H9 (cell line): ENCODE data around the gene CCDC158. TPM values are rescaled to one million over a fixed set of nuclear protein-coding genes. Genes with fewer than 3 reads are reported as not detected.

ENCODE experiments used
- DNase-seq: peaks from one replicate; pipeline ENCODE4 v3.0.0-alpha.2; 2017
- H2AFZ ChIP-seq: one replicate; pipeline ENCODE4 v1.6.1; 2013; ENCODE audit warnings: mild to moderate bottlenecking, low read length, control low read depth, moderate library complexity
- H2AK5ac ChIP-seq: 2 replicates; pipeline ENCODE4 v1.6.1; 2013; ENCODE audit warnings: low read length, control low read depth, mixed read lengths; ENCODE audit not compliant: insufficient read length
- H2BK120ac ChIP-seq: one replicate; pipeline ENCODE4 v1.6.1; 2013; ENCODE audit warnings: low read depth, mild to moderate bottlenecking, low read length, control low read depth, inconsistent platforms; ENCODE audit not compliant: poor library complexity, severe bottlenecking
- H2BK12ac ChIP-seq: 2 replicates; pipeline ENCODE4 v1.6.1; 2013; ENCODE audit warnings: low read length, control low read depth, mixed read lengths, low read depth; ENCODE audit not compliant: insufficient read length
- H2BK15ac ChIP-seq: 2 replicates; pipeline ENCODE4 v1.6.1; 2013; ENCODE audit warnings: low read depth, low read length, control low read depth
- H2BK20ac ChIP-seq: one replicate; pipeline ENCODE4 v1.6.1; 2013; ENCODE audit warnings: low read depth, mild to moderate bottlenecking, low read length, control low read depth, inconsistent platforms; ENCODE audit not compliant: poor library complexity, severe bottlenecking
- H2BK5ac ChIP-seq: 2 replicates; pipeline ENCODE4 v1.6.1; 2013; ENCODE audit warnings: low read length, control low read depth, mixed read lengths; ENCODE audit not compliant: insufficient read length
- H3K14ac ChIP-seq: 2 replicates; pipeline ENCODE4 v1.6.1; 2013; ENCODE audit warnings: low read length, control low read depth; ENCODE audit not compliant: insufficient read depth
- H3K18ac ChIP-seq: 2 replicates; pipeline ENCODE4 v1.6.1; 2013; ENCODE audit warnings: low read depth, mild to moderate bottlenecking, mixed read lengths, low read length, control low read depth; ENCODE audit not compliant: insufficient read length
- H3K23ac ChIP-seq: 2 replicates; pipeline ENCODE4 v1.6.1; 2013; ENCODE audit warnings: low read length, control low read depth, mixed read lengths, low read depth; ENCODE audit not compliant: insufficient read length
- H3K23me2 ChIP-seq: 2 replicates; pipeline ENCODE4 v1.6.1; 2013; ENCODE audit warnings: low read depth, mild to moderate bottlenecking, mixed read lengths, low read length, control low read depth; ENCODE audit not compliant: insufficient read length, poor library complexity, severe bottlenecking
- H3K27ac ChIP-seq: 2 replicates; pipeline ENCODE4 v1.5.1; 2013; ENCODE audit warnings: low read length, control low read depth, mixed read lengths, low read depth; ENCODE audit not compliant: insufficient read length
- H3K27me3 ChIP-seq: 2 replicates; pipeline ENCODE4 v1.6.1; 2013; ENCODE audit warnings: low read length, control low read depth, inconsistent platforms; ENCODE audit not compliant: insufficient read depth
- H3K4ac ChIP-seq: 2 replicates; pipeline ENCODE4 v1.6.1; 2013; ENCODE audit warnings: low read depth, mild to moderate bottlenecking, control low read depth, inconsistent platforms, low read length, moderate library complexity
- H3K4me1 ChIP-seq: 2 replicates; pipeline ENCODE4 v1.6.1; 2013; ENCODE audit warnings: low read length, control low read depth, inconsistent platforms; ENCODE audit not compliant: insufficient read depth
- H3K4me2 ChIP-seq: 2 replicates; pipeline ENCODE4 v1.6.1; 2013; ENCODE audit warnings: low read length, control low read depth, mixed read lengths; ENCODE audit not compliant: insufficient read length, insufficient read depth
- H3K56ac ChIP-seq: 2 replicates; pipeline ENCODE4 v1.6.1; 2013; ENCODE audit warnings: low read depth, mild to moderate bottlenecking, mixed read lengths, low read length, control low read depth; ENCODE audit not compliant: insufficient read length
- H3K79me1 ChIP-seq: 2 replicates; pipeline ENCODE4 v1.6.1; 2013; ENCODE audit warnings: low read depth, mild to moderate bottlenecking, moderate library complexity, low read length, control low read depth, inconsistent platforms; ENCODE audit not compliant: insufficient read depth, poor library complexity, severe bottlenecking
- H3K79me2 ChIP-seq: 2 replicates; pipeline ENCODE4 v1.6.1; 2013; ENCODE audit warnings: low read length, control low read depth, inconsistent platforms; ENCODE audit not compliant: insufficient read depth
- H3K9ac ChIP-seq: 2 replicates; pipeline ENCODE4 v1.6.1; 2013; ENCODE audit warnings: low read length, control low read depth, mixed read lengths; ENCODE audit not compliant: insufficient read length; ENCODE audit errors: extremely low read depth
- H3K9me3 ChIP-seq: one replicate; pipeline ENCODE4 v1.6.1; 2013; ENCODE audit warnings: low read depth, low read length, inconsistent platforms; ENCODE audit not compliant: control insufficient read depth
- H3T11ph ChIP-seq: one replicate; pipeline ENCODE4 v1.6.1; 2013; ENCODE audit warnings: mild to moderate bottlenecking, low read length, control low read depth, inconsistent platforms
- H4K20me1 ChIP-seq: one replicate; pipeline ENCODE4 v1.6.1; 2013; ENCODE audit not compliant: control insufficient read depth, insufficient read length, insufficient read depth
- H4K5ac ChIP-seq: 2 replicates; pipeline ENCODE4 v1.6.1; 2013; ENCODE audit warnings: low read depth, mild to moderate bottlenecking, mixed read lengths, low read length, control low read depth; ENCODE audit not compliant: insufficient read length
- H4K8ac ChIP-seq: replicated peaks from 2 replicates; pipeline ENCODE4 v1.6.1; 2013; ENCODE audit warnings: low read length, control low read depth, mixed read lengths, low read depth; ENCODE audit not compliant: insufficient read length
- H4K91ac ChIP-seq: 2 replicates; pipeline ENCODE4 v1.6.1; 2013; ENCODE audit warnings: low read depth, mild to moderate bottlenecking, moderate library complexity, mixed read lengths, low read length, control low read depth; ENCODE audit not compliant: insufficient read length
- H3K27ac Mint-ChIP-seq, 3 experiments: 2 replicates in 2 of 3; 3 replicates in 1 of 3; pipeline ENCODE4 v1.8.0; 2020 to 2021; ENCODE audit warnings: mixed read lengths in 3 of 3, mild to moderate bottlenecking in 1 of 3, moderate library complexity in 1 of 3
- H3K27me3 Mint-ChIP-seq: 2 replicates; pipeline ENCODE4 v1.8.0; 2021; ENCODE audit warnings: low read depth, mild to moderate bottlenecking, moderate library complexity, mixed read lengths
- H3K36me3 Mint-ChIP-seq, 3 experiments: 2 replicates in 2 of 3; 3 replicates in 1 of 3; pipeline ENCODE4 v1.8.0; 2020 to 2021; ENCODE audit warnings: low read depth in 3 of 3, mixed read lengths in 3 of 3; ENCODE audit not compliant: insufficient read depth in 1 of 3
- H3K4me1 Mint-ChIP-seq, 2 experiments: 2 replicates each; pipeline ENCODE4 v1.8.0; 2020; ENCODE audit warnings: mixed read lengths in 2 of 2
- H3K4me3 Mint-ChIP-seq, 2 experiments: 2 replicates in 1 of 2; 3 replicates in 1 of 2; pipeline ENCODE4 v1.8.0; 2020 to 2021; ENCODE audit warnings: mild to moderate bottlenecking in 2 of 2, mixed read lengths in 2 of 2, moderate library complexity in 1 of 2
- H3K9me3 Mint-ChIP-seq, 2 experiments: 2 replicates in 1 of 2; 3 replicates in 1 of 2; pipeline ENCODE4 v1.8.0; 2020; ENCODE audit warnings: mild to moderate bottlenecking in 2 of 2, mixed read lengths in 2 of 2, moderate library complexity in 1 of 2
- WGBS: extraction: QIAGEN DNeasy Blood & Tissue Kit; methylation state at CpG from one replicate; pipeline ENCODE4 v1.1.7; 2013; ENCODE audit warnings: missing lambda C conversion rate, low lambda C conversion rate, mixed read lengths; ENCODE audit not compliant: insufficient read length; ENCODE audit errors: extremely low coverage; 5-methylcytosine and 5-hydroxymethylcytosine counted together
- total RNA-seq: library from RNA; stranded (reverse); gene quantifications from 2 replicates; pipeline ENCODE4 v1.2.1, GENCODE V29; 2021
- TF ChIP-seq, protein P1 (sequence below): fragments of 200-600 bp; sonication (generic); conservative IDR thresholded peaks from 3 replicates; pipeline ENCODE4 v1.8.0; 2021; ENCODE audit warnings: antibody characterized with exemption, mild to moderate bottlenecking

The CCDC158 gene
- total RNA-seq, 1 experiment from 2014 or later, result not detected

DNA sequence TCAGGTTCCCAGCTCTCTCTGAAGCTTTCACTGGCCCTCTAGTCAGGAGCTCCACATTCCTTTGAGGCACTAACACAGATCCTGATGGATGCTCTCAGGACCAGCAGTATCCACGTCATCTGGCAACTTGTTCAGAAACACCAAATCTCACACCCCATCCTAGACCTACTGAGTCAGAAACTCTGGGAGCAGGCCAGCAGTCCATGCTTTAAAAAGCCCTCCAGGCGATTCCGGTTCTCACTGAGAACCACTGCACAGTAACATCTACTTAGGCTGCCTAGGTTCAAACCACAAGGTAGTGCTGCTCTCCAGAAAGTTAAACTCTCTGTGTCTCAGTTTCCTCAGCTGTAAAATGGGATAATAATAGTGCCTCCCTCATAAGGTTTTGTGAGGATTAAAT, 55.3 kb downstream of the CCDC158 start:
- Histone ChIP-seq H2AFZ (no peak overlapping the region), H3K27me3 (no peaks in the 10 kb centered on the region), H2BK120ac (no peak overlapping the region), H4K8ac (no peak overlapping the region), H3K9ac (no peak overlapping the region), H3K23ac (no peak overlapping the region), H3K4me1 (no peaks in the 10 kb centered on the region), H2BK12ac (no peak overlapping the region), H3K56ac (no peak overlapping the region), H3K14ac (no peak overlapping the region), H2BK20ac (no peak overlapping the region), H2BK5ac (no peak overlapping the region), H4K20me1 (no peaks in the 10 kb centered on the region), H2AK5ac (no peak overlapping the region), H3T11ph (no peak overlapping the region), H3K4me2 (no peak overlapping the region), H3K4ac (no peak overlapping the region), H3K23me2 (no peaks in the 10 kb centered on the region), H3K27ac (no peak overlapping the region), H4K91ac (no peak overlapping the region), H3K79me1 (no peaks in the 10 kb centered on the region), H4K5ac (no peak overlapping the region), H3K79me2 (no peaks in the 10 kb centered on the region), H2BK15ac (no peak overlapping the region), H3K9me3 (no peaks in the 10 kb centered on the region), H3K18ac (no peak overlapping the region)
- no peak for DNase-seq
- TF ChIP-seq, protein P1, sequence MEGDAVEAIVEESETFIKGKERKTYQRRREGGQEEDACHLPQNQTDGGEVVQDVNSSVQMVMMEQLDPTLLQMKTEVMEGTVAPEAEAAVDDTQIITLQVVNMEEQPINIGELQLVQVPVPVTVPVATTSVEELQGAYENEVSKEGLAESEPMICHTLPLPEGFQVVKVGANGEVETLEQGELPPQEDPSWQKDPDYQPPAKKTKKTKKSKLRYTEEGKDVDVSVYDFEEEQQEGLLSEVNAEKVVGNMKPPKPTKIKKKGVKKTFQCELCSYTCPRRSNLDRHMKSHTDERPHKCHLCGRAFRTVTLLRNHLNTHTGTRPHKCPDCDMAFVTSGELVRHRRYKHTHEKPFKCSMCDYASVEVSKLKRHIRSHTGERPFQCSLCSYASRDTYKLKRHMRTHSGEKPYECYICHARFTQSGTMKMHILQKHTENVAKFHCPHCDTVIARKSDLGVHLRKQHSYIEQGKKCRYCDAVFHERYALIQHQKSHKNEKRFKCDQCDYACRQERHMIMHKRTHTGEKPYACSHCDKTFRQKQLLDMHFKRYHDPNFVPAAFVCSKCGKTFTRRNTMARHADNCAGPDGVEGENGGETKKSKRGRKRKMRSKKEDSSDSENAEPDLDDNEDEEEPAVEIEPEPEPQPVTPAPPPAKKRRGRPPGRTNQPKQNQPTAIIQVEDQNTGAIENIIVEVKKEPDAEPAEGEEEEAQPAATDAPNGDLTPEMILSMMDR, result no peak
- H3K36me3 Mint-ChIP-seq, result peaks cover 0 to 5% (median 4%) of the 10 kb centered on the region in 3 experiments; a peak in 4 of 7 replicates
- peaks cover 5% of the 10 kb centered on the region in 2 experiments for H3K9me3 Mint-ChIP-seq
- no peak overlapping the region for H3K4me3 Mint-ChIP-seq
- H3K27me3 Mint-ChIP-seq, result no peaks in the 10 kb centered on the region; the same call in 1 of the 2 replicates
- no peak overlapping the region for H3K27ac Mint-ChIP-seq
- WGBS, result no CpG with 5 or more reads among the region's 3 CpGs
- no peaks in the 10 kb centered on the region; a peak in 1 of 4 replicates for H3K4me1 Mint-ChIP-seq
